ENCODE results near the gene VMA21.

Gene VMA21

GRCh38 chrX:151396825-151397740, at the start of gene VMA21:
VMA21 (plus strand) TSS chrX:151397206; CDS start chrX:151397309, 103 bp downstream.
- peak; percentile 81 for DNase-seq

GRCh38 chrX:151359341-151359740, 37.7 kb upstream of the VMA21 start:
- no peak for DNase-seq

- peak; percentile 14 for DNase-seq
These were observed 36.8 kb upstream of the VMA21 start for GRCh38 chrX:151359931-151360871.

GRCh38 chrX:151363316-151363715, 33.7 kb upstream of the VMA21 start:
- DNase-seq, result no peak

GRCh38 chrX:151365579-151365978, 31.4 kb upstream of the VMA21 start:
- DNase-seq, result no peak

GRCh38 chrX:151370906-151371305, 26.1 kb upstream of the VMA21 start:
- no peak for DNase-seq

GRCh38 chrX:151384807-151385206, 12.2 kb upstream of the VMA21 start:
- DNase-seq, result no peak

- no peak for DNase-seq
These were observed 10.1 kb upstream of the VMA21 start for GRCh38 chrX:151386838-151387459.

- DNase-seq, result no peak
These were observed 5.3 kb upstream of the VMA21 start for GRCh38 chrX:151391722-151392121.

- peak; percentile 36 for DNase-seq
These were observed 3.5 kb upstream of the VMA21 start for GRCh38 chrX:151393514-151393913.

- DNase-seq, result peak; percentile 43
These were observed 773 bp upstream of the VMA21 start for GRCh38 chrX:151396042-151396824.

GRCh38 chrX:151397741-151398070, 700 bp downstream of the VMA21 start:
- no peak for DNase-seq

- DNase-seq, result no peak
These were observed 1.3 kb downstream of the VMA21 start for GRCh38 chrX:151398346-151398745.

- DNase-seq, result no peak
These were observed 5.8 kb downstream of the VMA21 start for GRCh38 chrX:151402719-151403390.

- no peak for DNase-seq
These were observed 19.6 kb downstream of the VMA21 start for GRCh38 chrX:151416579-151416978.

- no peak for DNase-seq
These were observed 22.8 kb downstream of the VMA21 start for GRCh38 chrX:151419782-151420181.

- DNase-seq, result no peak
These were observed 27.5 kb downstream of the VMA21 start for GRCh38 chrX:151424505-151424904.

GRCh38 chrX:151448509-151448908, 51.5 kb downstream of the VMA21 start:
- no peak for DNase-seq

- DNase-seq, result no peak
These were observed 61.8 kb downstream of the VMA21 start for GRCh38 chrX:151458824-151459223.
